LNCAP (cell line): ENCODE measurements around the gene PSKH1.

Source experiments
- TF ChIP-seq, protein P1 (sequence below): fragments of 450-650 bp; IDR thresholded peaks from 2 replicates; pipeline ENCODE4 v1.5.1; 2017; ENCODE audit warnings: mild to moderate bottlenecking

PSKH1 gene

DNA sequence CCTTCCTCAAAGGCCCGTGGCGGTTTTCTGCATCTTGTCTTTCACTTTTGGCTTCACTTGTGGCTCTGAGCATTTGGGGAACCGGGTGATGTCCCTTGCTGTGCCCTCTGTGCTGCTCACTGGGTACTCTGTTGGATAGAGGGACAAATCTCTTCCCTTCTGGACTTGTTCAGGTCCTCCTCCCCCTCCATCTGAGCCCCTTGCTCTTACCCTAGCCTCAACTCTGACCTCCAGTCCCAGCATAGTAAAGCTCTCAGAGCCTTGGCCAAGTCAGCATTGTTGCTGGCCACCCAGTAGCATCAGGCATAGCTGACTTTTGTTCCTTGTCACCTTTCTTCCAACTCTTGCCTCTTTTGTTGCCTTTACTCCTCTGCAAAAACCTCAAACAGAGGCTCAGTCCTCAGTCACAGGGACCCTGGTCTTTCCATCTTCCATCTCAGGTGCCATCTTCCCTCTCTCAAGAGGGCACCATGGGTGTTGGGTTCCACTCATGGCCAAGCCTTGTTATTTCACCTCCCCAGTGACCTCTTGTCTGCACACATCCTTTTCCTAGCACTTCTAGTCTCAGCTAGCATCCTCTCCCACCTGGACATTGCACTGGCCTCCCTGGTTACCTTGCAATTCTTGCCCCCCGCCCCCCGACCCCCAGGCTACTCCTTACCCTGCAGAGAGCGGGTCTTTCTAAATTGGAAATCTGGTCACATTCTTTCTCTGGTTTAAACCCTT lies 44.0 kb downstream of the PSKH1 start:
- TF ChIP-seq, protein P1, sequence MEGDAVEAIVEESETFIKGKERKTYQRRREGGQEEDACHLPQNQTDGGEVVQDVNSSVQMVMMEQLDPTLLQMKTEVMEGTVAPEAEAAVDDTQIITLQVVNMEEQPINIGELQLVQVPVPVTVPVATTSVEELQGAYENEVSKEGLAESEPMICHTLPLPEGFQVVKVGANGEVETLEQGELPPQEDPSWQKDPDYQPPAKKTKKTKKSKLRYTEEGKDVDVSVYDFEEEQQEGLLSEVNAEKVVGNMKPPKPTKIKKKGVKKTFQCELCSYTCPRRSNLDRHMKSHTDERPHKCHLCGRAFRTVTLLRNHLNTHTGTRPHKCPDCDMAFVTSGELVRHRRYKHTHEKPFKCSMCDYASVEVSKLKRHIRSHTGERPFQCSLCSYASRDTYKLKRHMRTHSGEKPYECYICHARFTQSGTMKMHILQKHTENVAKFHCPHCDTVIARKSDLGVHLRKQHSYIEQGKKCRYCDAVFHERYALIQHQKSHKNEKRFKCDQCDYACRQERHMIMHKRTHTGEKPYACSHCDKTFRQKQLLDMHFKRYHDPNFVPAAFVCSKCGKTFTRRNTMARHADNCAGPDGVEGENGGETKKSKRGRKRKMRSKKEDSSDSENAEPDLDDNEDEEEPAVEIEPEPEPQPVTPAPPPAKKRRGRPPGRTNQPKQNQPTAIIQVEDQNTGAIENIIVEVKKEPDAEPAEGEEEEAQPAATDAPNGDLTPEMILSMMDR = no peak

DNA sequence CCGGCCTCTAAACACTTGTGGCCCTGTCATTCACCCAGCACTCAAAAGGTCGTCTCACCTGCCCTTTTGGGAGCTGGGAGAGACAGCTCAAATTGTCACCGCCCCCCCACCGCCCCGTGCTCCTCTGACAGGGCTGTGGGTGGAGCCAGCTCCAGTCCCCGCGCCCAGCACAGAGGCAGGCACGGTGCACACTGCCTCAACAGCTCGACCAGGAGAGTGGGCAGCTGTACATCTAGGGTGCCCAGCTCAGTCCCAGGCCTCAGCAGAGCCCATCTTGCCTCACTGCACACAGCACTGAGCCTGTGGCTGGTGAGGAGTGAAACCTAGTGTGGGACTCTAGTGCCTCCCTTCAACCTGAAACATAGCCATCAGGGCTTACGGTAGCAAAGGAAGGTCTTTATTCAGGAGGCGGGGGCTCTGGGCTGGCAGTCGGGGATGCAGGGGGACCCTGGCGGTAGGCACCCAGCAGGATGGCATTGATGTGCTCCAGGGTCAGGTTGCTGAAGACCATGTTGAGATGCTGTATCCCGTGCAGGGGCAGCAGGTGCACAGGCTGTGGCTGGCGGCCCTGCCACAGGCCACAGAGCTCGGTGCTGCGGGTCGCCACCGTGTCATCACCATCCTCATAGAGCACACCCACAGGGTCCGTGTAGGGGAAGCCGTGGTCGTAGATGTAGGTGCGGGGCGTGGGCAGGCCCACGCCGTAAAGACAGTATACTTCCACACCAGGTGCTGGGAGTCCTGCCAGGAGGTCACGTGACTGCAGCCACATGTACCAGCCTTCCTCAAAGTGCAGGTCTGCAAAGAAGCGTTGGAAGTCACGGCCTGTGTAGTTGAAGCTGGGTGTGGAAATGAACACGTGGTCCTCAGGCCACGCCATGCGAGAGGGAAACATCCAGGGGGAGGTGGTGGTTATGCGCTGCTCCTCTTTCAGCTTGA lies 46.7 kb downstream of the PSKH1 start:
- TF ChIP-seq, protein P1 = no peak

DNA sequence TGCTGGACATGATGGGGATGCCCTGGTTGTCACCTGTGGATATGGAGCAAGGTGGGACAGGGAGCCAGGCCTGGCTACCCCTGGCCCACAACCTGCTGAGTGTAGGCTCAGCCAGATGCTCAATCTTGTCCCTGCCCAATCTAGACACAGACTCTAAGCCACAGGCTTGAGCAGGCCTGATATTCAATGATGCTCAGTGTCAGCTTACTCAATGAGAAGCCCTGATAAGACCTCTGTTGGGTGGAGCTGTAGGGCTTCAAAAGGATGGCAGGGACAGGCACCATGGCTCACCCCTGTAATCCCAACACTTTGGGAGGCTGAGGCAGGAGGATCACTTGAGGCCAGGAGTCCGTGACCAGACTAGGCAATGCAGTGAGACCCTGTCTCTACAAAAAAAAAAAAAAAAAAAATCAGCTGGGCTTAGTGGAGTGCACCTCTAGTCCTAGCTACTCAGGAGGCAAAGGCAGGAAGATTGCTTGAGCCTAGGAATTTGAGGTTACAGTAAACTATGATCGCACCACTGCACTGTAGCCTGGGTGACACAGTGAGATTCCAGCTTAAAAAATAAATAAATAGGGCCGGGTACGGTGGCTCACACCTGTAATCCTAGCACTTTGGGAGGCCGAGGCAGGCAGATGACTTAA lies 47.5 kb downstream of the PSKH1 start:
- TF ChIP-seq, protein P1 = no peak

DNA sequence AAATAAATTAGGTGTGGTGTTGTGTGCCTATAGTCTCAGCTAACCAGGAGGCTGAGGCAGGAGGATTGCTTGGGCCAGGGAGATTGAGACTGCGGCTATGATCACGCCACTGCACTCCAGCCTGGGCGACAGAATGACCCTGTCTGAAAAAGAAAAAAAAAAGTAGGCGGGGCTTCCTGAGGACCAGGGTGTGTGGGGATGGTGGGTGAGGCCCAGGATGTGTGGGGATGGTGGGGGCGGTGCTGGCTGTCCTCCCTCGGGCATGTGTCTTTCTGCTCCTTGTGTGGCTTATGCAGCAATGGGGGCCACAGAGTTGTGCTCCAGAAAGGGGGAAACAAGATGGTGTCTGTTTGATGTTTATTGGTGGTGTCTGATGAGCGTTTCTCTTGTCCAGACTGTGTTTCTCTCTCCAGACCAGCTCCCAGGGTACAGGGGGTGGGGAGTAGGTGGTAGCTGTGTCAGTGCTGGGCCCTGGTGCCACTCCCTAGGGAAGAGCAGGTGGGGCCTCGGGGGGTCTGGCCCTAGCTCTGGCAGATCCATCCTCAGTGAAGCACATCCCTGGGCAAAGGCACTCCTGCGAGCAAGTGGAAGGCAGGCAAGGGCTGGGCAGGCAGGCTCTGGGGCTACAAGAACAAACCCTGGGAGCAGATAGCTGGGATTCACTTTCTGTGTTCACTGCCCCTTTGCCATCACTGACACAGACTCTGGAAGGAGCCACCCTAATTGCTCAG lies 48.6 kb downstream of the PSKH1 start:
- TF ChIP-seq, protein P1 = no peak

DNA sequence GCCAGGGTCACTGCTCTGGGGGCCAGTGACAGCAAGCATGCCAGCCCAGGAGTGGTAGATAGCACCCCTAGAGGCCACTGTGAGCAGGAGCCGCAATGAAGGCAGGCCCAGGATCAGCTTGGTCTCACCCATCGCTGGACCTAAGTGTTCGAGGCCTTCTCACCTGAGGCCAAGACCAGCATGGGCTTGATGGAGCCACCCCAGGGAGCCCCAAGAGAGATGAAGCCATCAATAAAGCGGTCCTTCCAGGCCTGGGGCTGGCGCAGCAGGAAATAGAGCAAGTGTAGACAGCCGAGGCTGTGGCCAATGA lies 49.1 kb downstream of the PSKH1 start:
- TF ChIP-seq, protein P1 = peak; percentile 83

DNA sequence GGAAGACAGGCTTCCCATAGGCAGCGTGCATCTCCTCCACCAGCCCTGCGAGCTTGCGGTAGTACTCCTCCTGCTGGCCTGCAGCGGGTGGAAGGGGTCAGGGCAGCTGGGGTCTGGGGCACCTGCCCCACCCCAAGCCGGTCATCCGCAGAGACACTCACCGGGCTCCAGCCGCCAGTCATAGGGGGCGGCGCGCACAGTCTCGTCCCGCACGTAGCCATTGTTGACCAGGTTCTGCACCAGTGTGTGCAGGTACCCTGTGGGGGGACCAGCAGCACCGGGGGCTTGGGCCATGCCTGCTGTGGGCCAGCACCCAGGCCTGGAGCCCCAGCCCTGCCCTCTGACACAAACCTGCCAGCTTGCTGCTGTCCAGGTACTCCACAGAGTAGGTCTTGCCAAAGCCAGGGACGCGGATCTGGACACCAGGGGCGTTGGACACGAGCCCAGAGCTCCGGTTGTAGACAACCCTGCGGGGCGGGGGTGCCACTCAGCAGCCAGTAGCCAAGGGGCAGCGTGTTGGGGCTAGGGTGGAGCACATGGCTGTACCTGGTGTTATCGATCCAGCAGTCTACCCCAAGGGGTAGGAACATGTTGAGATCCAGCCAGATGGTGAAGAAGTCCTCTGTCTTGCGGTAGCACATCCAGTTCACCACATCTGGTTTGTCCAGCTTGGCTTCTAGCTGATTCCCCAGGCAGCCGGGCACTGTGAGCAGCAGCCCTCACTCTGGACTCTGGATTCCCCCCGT lies 49.6 kb downstream of the PSKH1 start:
- TF ChIP-seq, protein P1 = no peak
